Activated naive CD8-positive, alpha-beta T cell treated with anti-CD3 and anti-CD28 coated beads for 36 hours (primary cell): ENCODE results near the gene ATF7. TPM values are rescaled to one million over a fixed set of nuclear protein-coding genes. Genes with fewer than 3 reads are reported as not detected.
A peak's percentile ranks its signal among the peaks of the same experiment; 100 is the strongest.
"Not testable (repeated sequence)": the region's sequence is repeated elsewhere in the genome, so short reads cannot be mapped to it uniquely, and the experiment has no call there.

Experiments
- DNase-seq: peaks from one replicate; pipeline ENCODE4 v3.0.0; 2021
- H3K27ac Mint-ChIP-seq: one replicate; pipeline ENCODE4 v1.8.0; 2022; ENCODE audit warnings: mild to moderate bottlenecking, moderate library complexity, mixed read lengths
- H3K27me3 Mint-ChIP-seq: one replicate; pipeline ENCODE4 v1.8.0; 2022; ENCODE audit warnings: mild to moderate bottlenecking, mixed read lengths
- H3K36me3 Mint-ChIP-seq: one replicate; pipeline ENCODE4 v1.8.0; 2021; ENCODE audit warnings: mild to moderate bottlenecking, mixed read lengths
- H3K4me1 Mint-ChIP-seq: one replicate; pipeline ENCODE4 v1.8.0; 2021; ENCODE audit warnings: mixed read lengths
- H3K4me3 Mint-ChIP-seq: one replicate; pipeline ENCODE4 v1.8.0; 2022; ENCODE audit warnings: mild to moderate bottlenecking, moderate library complexity, mixed read lengths
- H3K9me3 Mint-ChIP-seq: one replicate; pipeline ENCODE4 v1.8.0; 2022; ENCODE audit warnings: mixed read lengths
- total RNA-seq, 2 experiments: library from RNA; stranded (reverse); gene quantifications; one replicate each; pipeline ENCODE4 v1.2.3, GENCODE V29; 2021

The ATF7 gene
- total RNA-seq, 2 experiments from 2014 or later: 22.8 to 23.6 TPM

GRCh38 chr12:53492188-53492587 is 134.0 kb downstream of the ATF7 start:
- Mint-ChIP-seq H3K4me3 (peak overlapping the region; percentile 62), H3K27ac (peak overlapping the region; percentile 73), H3K27me3 (no peaks in the 10 kb centered on the region), H3K9me3 (no peaks in the 10 kb centered on the region), H3K4me1 (peaks cover 21% of the 10 kb centered on the region), H3K36me3 (peaks cover 2% of the 10 kb centered on the region)
- DNase-seq: no peak

GRCh38 chr12:53489242-53489864 is 136.8 kb downstream of the ATF7 start:
- Mint-ChIP-seq H3K4me3 (no peak overlapping the region), H3K4me1 (peaks cover 29% of the 10 kb centered on the region), H3K27ac (no peak overlapping the region), H3K9me3 (no peaks in the 10 kb centered on the region), H3K27me3 (no peaks in the 10 kb centered on the region), H3K36me3 (peaks cover 4% of the 10 kb centered on the region)
- no peak for DNase-seq

- H3K36me3 Mint-ChIP-seq: peaks cover 13% of the 10 kb centered on the region
- H3K4me1 Mint-ChIP-seq: peaks cover 19% of the 10 kb centered on the region
- no peak overlapping the region for H3K4me3 Mint-ChIP-seq
- DNase-seq: no peak
- H3K9me3 Mint-ChIP-seq: no peaks in the 10 kb centered on the region
- peak overlapping the region; percentile 67 for H3K27ac Mint-ChIP-seq
- no peaks in the 10 kb centered on the region for H3K27me3 Mint-ChIP-seq
These were observed 139.3 kb downstream of the ATF7 start for GRCh38 chr12:53486736-53487487.

- Mint-ChIP-seq H3K4me3 (no peak overlapping the region), H3K27me3 (no peaks in the 10 kb centered on the region), H3K4me1 (peaks cover 19% of the 10 kb centered on the region), H3K9me3 (no peaks in the 10 kb centered on the region), H3K27ac (peak overlapping the region; percentile 67), H3K36me3 (peaks cover 18% of the 10 kb centered on the region)
- DNase-seq: no peak
These were observed 140.0 kb downstream of the ATF7 start for GRCh38 chr12:53485955-53486735.

- Mint-ChIP-seq H3K4me1 (peaks cover 21% of the 10 kb centered on the region), H3K27ac (peak overlapping the region; percentile 25), H3K27me3 (no peaks in the 10 kb centered on the region), H3K36me3 (peaks cover 18% of the 10 kb centered on the region), H3K4me3 (no peak overlapping the region), H3K9me3 (no peaks in the 10 kb centered on the region)
- no peak for DNase-seq
These were observed 141.3 kb downstream of the ATF7 start for GRCh38 chr12:53484686-53485575.

- Mint-ChIP-seq H3K36me3 (peaks cover 25% of the 10 kb centered on the region), H3K27ac (peak overlapping the region; percentile 4), H3K9me3 (no peaks in the 10 kb centered on the region), H3K27me3 (no peaks in the 10 kb centered on the region), H3K4me3 (no peak overlapping the region), H3K4me1 (peaks cover 21% of the 10 kb centered on the region)
- no peak for DNase-seq
These were observed 142.2 kb downstream of the ATF7 start for GRCh38 chr12:53483979-53484377.

- peaks cover 25% of the 10 kb centered on the region for H3K36me3 Mint-ChIP-seq
- H3K27me3 Mint-ChIP-seq: no peaks in the 10 kb centered on the region
- H3K4me1 Mint-ChIP-seq: peaks cover 27% of the 10 kb centered on the region
These were observed 142.8 kb downstream of the ATF7 start for GRCh38 chr12:53483225-53483978.

GRCh38 chr12:53482626-53483168 is 143.5 kb downstream of the ATF7 start:
- DNase-seq: no peak
- H3K9me3 Mint-ChIP-seq: no peaks in the 10 kb centered on the region
- no peak overlapping the region for H3K4me3 Mint-ChIP-seq
- peak overlapping the region; percentile 70 for H3K27ac Mint-ChIP-seq
- peaks cover 23% of the 10 kb centered on the region for H3K36me3 Mint-ChIP-seq
- no peaks in the 10 kb centered on the region for H3K27me3 Mint-ChIP-seq
- peaks cover 29% of the 10 kb centered on the region for H3K4me1 Mint-ChIP-seq

More at GRCh38 chr12:53483225-53483978, 142.8 kb downstream of the ATF7 start:
- H3K9me3 Mint-ChIP-seq: no peaks in the 10 kb centered on the region
- DNase-seq: no peak
- H3K27ac Mint-ChIP-seq: peak overlapping the region; percentile 4
- H3K4me3 Mint-ChIP-seq: no peak overlapping the region

GRCh38 chr12:53481939-53482586 is 144.1 kb downstream of the ATF7 start:
- Mint-ChIP-seq H3K4me3 (no peak overlapping the region), H3K27ac (peak overlapping the region; percentile 70), H3K4me1 (peaks cover 29% of the 10 kb centered on the region), H3K9me3 (no peaks in the 10 kb centered on the region), H3K36me3 (peaks cover 24% of the 10 kb centered on the region), H3K27me3 (no peaks in the 10 kb centered on the region)
- no peak for DNase-seq

- Mint-ChIP-seq H3K27ac (peak overlapping the region; percentile 70), H3K4me1 (peaks cover 31% of the 10 kb centered on the region), H3K36me3 (peaks cover 30% of the 10 kb centered on the region)
- DNase-seq, H3K9me3 Mint-ChIP-seq, H3K4me3 Mint-ChIP-seq, H3K27me3 Mint-ChIP-seq: not testable (repeated sequence)
These were observed 144.7 kb downstream of the ATF7 start for GRCh38 chr12:53481458-53481857.

GRCh38 chr12:53480491-53481442 is 145.4 kb downstream of the ATF7 start:
- Mint-ChIP-seq H3K9me3 (no peaks in the 10 kb centered on the region), H3K4me1 (peaks cover 34% of the 10 kb centered on the region), H3K4me3 (no peak overlapping the region), H3K27me3 (no peaks in the 10 kb centered on the region), H3K36me3 (peaks cover 30% of the 10 kb centered on the region), H3K27ac (no peak overlapping the region)
- no peak for DNase-seq

- H3K9me3 Mint-ChIP-seq: no peaks in the 10 kb centered on the region
- no peak overlapping the region for H3K4me3 Mint-ChIP-seq
- H3K27me3 Mint-ChIP-seq: no peaks in the 10 kb centered on the region
- DNase-seq: no peak
- peak overlapping the region; percentile 69 for H3K27ac Mint-ChIP-seq
- H3K4me1 Mint-ChIP-seq: peaks cover 42% of the 10 kb centered on the region
- H3K36me3 Mint-ChIP-seq: peaks cover 38% of the 10 kb centered on the region
These were observed 146.9 kb downstream of the ATF7 start for GRCh38 chr12:53479331-53479730.
